NCI-H1092 (cell line): ENCODE data around the gene SUGP1.
"Not testable (repeated sequence)": the region's sequence is repeated elsewhere in the genome, so short reads cannot be mapped to it uniquely, and the experiment has no call there.

Experiments used
- DNase-seq: peaks from one replicate; lab custom pipeline; 2025; lab: John Stamatoyannopoulos, UW

Gene SUGP1

GRCh38 chr19:19320361-19321140 lies at the start of gene SUGP1, which contains the start of gene MAU2:
Gene SUGP1 (minus strand): TSS chr19:19320509. CDS start chr19:19320496, 13 bp downstream.
Gene MAU2 (plus strand): TSS chr19:19320829. CDS start chr19:19320860, 31 bp downstream.
- DNase-seq = peak; percentile 74

DNA sequence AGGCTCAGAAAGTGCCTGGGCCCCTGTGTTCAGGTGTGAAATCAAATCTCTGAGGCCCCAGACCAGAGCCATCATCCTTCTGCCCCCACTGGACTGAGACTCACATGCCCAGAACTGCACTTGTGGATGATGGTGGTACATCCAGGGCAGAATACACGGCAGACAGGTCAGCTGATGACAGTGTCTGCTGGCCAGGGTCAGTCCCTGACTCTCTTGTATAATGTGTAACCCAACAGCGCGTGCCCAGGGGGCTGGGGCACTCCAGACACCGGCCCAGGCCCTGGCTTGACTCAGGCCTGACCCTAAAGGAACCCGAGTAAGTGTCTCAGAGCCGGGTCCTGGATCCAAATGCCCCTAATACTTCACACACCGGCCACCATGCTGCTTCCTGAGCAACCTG lies 47.8 kb upstream of the SUGP1 start:
- no peak for DNase-seq

DNA sequence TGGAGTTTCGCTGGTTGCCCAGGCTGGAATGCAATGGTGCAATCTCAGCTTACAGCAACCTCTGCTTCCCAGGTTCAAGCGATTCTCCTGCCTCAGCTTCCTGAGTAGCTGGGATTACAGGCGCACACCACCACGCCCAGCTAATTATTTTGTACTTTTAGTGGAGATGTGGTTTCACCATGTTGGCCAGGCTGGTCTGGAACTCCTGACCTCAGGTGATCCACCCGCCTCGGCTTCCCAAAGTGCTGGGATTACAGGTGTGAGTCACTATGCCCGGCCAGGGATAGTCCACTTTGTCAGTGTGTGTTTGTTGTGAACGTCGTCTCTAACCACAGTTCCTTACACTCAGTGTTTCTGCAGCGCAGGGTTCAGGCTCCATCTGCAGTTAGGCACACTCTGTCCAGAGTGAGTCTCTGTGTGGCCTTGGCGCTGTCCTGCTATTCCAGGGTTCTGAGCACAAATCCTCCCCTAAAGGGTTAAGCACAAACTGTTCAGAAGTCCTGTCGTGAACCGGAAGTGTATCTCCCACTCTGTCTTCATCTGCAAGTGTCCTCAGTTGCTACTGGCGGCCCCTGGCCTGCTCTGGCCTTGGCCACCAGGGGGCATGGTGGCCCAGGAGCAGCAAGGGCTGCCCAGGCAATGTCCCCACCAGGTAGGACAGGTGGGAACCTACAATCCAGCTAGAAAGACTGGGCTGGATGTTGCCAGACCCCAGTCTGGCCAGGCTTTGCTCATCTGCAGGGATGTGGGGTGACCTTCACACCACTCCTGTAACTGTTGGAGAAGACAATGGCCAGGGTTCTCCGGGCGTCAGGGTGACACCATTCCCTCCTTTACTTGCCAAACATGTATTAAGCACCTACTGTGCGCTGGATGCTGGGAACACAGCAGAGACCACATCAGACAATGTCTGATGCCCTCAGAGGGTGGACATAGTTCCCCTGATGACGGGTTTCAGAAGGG lies 46.4 kb upstream of the SUGP1 start:
- DNase-seq = peak; percentile 6

DNA sequence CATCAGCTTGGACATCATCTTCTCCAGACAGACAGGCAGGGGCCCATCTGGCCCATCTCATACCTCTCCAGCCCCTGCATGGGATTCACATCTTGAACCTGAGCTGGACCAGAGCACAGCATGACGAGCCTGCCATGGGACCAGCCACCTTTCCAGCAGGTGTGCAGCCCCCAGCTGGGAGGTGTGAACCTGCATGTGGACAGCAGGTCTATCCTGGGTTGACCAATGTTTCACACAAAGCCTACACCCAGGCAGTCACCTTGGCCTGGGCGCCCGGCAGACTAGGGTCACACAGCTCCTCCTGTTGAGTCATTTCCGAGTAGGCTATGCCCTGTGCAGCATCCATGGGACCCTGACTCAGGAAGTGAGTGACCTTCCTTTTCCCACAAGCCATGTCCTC lies 41.8 kb upstream of the SUGP1 start:
- DNase-seq = no peak

DNA sequence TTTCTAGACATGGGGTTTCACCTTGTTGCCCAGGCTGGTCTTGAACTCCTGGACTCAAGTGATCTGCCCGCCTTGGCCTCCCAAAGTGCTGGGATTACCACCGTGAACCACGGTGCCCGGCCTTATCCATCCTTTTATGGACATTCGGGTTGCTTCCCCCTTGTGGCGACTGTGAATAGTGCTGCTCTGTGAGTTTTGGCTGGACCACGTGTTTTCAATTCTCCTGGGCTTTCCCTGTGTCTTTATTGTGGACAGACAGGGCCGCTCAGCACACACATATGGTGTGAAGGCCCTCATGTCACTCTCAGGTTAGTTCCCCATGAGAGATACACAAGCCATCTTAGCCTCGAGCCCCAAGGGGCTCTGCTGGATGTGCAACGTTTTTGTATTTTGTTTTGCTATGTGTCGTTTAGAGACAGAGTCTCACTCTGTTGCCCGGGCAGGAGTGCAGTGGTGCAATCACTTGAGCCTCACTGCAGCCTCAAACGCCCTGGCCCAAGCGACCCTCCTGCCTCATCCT lies 40.8 kb upstream of the SUGP1 start:
- DNase-seq = peak; percentile 56

DNA sequence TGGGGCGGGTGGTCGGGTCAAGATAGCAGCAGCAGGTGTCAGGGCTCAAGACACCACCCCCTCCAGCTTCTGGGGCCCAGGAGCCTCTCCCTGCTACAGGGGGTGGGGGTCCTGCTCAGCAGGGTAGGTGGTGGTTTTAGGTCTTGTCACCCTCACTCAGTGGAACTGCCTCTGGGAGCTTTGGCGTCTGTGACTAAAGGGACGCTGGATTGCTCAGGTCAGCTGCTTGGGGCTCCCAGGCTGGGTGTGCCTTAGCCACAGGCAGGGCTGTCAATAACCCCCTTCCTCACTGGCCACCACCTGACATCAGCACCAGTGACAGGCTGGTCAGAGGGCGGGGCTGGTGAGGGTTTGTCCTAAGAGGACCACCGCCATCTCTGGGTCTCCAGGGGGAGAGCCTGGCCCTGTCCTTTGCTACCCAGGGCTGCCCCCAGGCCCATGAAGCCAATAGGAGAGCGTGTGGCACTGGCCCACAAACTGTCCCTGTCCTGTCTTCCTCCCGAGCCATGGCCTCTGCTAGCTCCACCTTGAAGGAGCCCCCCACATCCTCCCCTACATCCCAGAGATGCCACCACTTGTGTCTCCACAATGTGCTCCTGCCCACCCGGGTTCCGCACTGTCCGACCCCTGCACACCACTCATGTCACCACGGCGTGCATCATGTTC lies 36.7 kb upstream of the SUGP1 start:
- DNase-seq = no peak

DNA sequence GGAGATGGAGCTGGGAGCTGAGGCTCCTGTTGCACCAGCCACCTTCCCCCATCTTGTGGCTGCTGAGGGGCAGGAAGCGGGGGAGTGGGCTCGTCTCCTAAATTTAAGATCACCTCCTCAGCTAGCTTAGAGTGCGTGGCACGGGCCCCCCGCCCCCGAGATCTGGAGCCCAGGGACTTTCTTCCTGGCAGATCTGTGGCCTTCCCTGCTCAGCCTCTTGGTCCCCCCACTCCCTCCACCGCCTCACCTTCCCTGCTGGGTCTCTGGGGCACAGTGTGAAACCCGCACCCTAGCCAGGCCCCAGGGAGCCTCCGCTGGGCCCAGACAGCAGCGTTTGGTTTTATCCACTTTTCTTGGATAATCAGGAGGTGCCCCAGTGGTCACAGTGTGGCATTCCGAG lies 36.2 kb upstream of the SUGP1 start:
- DNase-seq = no peak

DNA sequence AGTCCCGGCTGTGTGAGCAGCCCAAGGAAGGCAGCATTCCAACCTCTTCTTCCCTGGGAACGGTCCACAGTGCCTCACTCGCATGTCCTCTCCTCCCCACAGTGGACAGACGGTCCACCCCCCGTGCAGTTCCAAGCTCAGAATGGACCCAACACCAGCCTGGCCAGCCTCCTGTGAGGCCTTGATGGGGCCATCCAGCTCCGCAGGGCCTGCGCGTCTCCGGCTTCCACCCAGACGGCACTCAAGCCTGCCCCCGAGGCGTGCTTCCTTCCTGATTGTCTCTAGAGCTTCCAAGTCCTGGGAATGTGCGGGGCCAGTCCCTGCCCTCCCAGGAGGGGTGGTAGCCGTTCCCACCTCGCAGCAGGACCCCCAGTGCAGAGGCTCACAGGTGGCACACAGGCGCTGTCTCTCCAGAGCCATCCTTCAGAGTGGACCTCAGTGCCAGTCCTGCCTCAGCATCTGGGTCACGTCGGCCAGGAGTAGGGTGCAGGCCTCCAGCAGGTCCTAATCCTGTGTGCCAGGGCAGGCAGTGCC lies 35.4 kb upstream of the SUGP1 start:
- no peak for DNase-seq

DNA sequence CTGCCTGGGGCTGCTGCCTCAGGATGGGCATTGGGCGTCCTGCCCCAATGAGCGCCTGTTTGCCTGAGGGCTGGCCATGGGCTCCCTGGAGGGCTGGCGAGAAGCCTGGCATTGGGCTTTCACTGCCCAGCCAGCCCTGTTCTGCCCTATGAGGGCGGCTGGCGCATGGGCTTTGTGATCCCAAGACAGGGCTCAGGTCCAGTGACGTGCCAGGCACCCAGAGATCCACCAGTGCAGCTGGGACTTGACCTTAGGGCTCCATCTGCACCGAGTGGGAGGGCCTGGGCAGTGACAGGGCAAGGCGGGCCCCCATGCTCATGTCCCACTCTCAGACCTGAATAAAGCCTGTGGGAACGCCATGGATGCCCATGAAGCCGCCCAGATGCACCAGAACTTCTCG lies 34.6 kb upstream of the SUGP1 start:
- DNase-seq = no peak

- no peak for DNase-seq
These were observed 33.7 kb upstream of the SUGP1 start for GRCh38 chr19:19354007-19354406.

GRCh38 chr19:19352823-19353222 lies 32.5 kb upstream of the SUGP1 start:
- no peak for DNase-seq

DNA sequence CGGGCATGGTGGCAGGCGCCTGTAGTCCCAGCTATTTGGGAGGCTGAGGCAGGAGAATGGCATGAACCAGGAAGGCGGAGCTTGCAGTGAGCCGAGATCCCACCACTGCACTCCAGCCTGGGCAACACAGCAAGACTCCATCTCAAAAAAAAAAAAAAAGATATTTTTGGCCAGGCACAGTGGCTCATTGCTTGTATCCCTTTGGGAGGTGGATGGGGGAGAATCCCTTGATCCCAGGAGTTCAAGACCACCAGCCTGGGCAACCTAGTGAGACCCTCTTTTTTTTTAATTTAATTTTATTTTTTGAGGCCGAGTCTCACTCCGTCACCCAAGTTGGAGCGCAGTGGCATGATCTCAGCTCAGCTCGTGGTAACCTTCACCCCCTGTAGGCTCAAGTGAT lies 30.4 kb upstream of the SUGP1 start:
- not testable (repeated sequence) for DNase-seq

- DNase-seq = no peak
These were observed 29.1 kb upstream of the SUGP1 start for GRCh38 chr19:19349365-19349764.

- no peak for DNase-seq
These were observed 28.0 kb upstream of the SUGP1 start for GRCh38 chr19:19348266-19348665.

GRCh38 chr19:19347401-19348110 lies 27.2 kb upstream of the SUGP1 start:
- DNase-seq = no peak

GRCh38 chr19:19345970-19346369 lies 25.7 kb upstream of the SUGP1 start:
- DNase-seq = no peak

GRCh38 chr19:19345232-19345631 lies 24.9 kb upstream of the SUGP1 start:
- DNase-seq = no peak

GRCh38 chr19:19343762-19344161 lies 23.5 kb upstream of the SUGP1 start:
- DNase-seq = no peak

GRCh38 chr19:19343016-19343362 lies 22.7 kb upstream of the SUGP1 start:
- no peak for DNase-seq

DNA sequence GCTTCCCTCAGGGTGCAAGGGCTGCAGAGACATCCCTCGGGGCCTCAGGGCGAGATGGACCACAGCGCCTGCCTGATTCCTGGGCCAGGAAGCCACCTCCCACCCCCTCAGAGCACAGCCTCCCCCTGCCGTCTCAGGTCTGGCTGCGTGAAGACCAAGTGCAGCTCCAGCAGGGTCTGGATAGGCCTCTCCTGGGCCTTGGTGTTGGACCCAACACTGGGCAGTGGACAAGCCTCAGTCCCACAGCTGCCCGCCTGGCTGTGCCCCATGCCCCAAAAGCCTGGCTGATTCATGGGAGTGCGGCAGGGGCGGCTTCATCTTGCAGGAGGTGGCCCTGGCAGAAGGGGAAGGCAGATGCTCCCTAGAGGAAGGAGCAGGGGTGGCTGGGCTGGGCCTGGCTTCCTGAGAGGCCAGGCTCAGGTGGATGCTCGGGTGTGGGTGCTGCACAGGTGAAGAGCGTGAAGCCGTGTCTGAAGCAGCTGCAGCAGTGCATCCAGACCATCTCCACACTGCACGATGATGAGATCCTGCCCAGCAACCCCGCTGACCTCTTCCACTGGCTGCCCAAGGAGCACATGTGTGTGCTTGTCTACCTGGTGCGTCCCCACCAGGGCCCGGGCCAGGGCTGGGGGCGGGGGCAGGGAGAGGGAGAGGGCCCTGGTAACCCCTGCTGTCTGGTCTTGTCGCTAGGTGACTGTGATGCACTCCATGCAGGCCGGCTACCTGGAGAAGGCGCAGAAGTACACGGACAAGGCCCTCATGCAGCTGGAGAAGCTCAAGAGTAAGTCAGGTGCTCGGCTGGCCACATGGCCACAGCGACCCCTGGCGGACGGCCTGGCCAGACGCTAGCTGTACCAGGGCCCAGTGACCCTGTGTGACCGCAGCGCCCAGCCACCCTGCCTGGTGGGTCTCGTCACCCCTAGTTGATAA lies 22.0 kb upstream of the SUGP1 start:
- peak; percentile 13 for DNase-seq
